Parathyroid adenoma (tissue), 2 donors: ENCODE data around the gene SPESP1.
A peak's percentile ranks its signal among the peaks of the same experiment; 100 is the strongest.

Source experiments
- H2AFZ ChIP-seq: fragments of 300-600 bp; sonication (generic); one replicate; pipeline ENCODE4 v1.7.0; 2017; ENCODE audit warnings: antibody characterized with exemption, mild to moderate bottlenecking
- H3K27ac ChIP-seq: fragments of 300-600 bp; sonication (generic); one replicate; pipeline ENCODE4 v1.7.0; 2017
- H3K27me3 ChIP-seq: fragments of 300-600 bp; sonication (generic); one replicate; pipeline ENCODE4 v1.7.0; 2017; ENCODE audit warnings: low read length; ENCODE audit not compliant: control insufficient read depth, insufficient read depth
- H3K36me3 ChIP-seq: fragments of 300-600 bp; sonication (generic); one replicate; pipeline ENCODE4 v1.7.0; 2017; ENCODE audit warnings: low read length; ENCODE audit not compliant: control insufficient read depth, insufficient read depth
- H3K4me1 ChIP-seq: fragments of 300-600 bp; sonication (generic); one replicate; pipeline ENCODE4 v1.7.0; 2017; ENCODE audit warnings: control low read depth
- H3K4me2 ChIP-seq: fragments of 300-600 bp; sonication (generic); one replicate; pipeline ENCODE4 v1.7.0; 2017; ENCODE audit warnings: low read length
- H3K4me3 ChIP-seq: fragments of 300-600 bp; sonication (generic); one replicate; pipeline ENCODE4 v1.7.0; 2017; ENCODE audit warnings: low read depth, low read length
- H3K79me2 ChIP-seq: fragments of 300-600 bp; sonication (generic); one replicate; pipeline ENCODE4 v1.7.0; 2017; ENCODE audit warnings: control low read depth
- H3K9ac ChIP-seq: fragments of 300-600 bp; sonication (generic); one replicate; pipeline ENCODE4 v1.7.0; 2017; ENCODE audit warnings: mild to moderate bottlenecking
- H3K9me3 ChIP-seq: fragments of 300-600 bp; sonication (generic); one replicate; pipeline ENCODE4 v1.7.0; 2017; ENCODE audit warnings: low read length; ENCODE audit not compliant: control insufficient read depth
- TF ChIP-seq, protein P1 (sequence below): fragments of 300-600 bp; sonication (generic); IDR thresholded peaks from one replicate; pipeline ENCODE4 v1.7.0; 2017; ENCODE audit warnings: antibody characterized with exemption, mild to moderate bottlenecking
- donor health status: primary hyperparathyroidism.

SPESP1 gene

DNA sequence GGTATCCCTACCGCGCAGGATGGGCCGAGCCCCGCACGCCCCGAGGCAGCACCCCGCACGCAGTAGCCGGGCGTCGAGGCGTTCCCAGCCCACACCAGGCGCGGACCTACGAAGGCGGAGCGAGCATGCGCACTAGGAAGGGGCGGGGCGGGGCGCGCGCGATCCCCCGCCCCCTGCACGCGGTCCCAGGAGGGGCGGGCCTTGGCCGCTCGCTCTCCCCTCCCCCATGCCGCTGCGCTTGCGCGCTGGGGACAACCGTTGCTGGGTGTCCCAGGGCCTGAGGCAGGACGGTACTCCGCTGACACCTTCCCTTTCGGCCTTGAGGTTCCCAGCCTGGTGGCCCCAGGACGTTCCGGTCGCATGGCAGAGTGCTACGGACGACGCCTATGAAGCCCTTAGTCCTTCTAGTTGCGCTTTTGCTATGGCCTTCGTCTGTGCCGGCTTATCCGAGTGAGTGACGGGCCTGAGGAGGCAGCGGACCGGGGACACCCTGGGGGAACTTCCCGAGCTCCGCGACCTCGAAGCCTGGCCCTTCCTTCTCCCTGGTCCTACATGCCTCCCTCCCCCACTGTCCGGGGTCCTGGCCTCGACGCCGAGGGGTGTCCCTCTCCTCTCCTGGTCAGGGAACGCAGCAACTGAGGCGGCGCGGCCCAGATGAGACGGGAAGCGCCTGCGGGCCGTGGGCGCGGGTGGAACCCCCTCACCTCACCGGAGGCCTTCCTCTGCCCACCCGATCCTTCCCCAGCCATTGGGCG is at the start of gene SPESP1:
TSS of gene SPESP1 (plus strand) at position 258 of the 755 bp plus-strand sequence. CDS start at position 387, 129 bp downstream.
- no peak within 1 kb of the TSS for H3K9ac ChIP-seq
- no peaks in the 10 kb centered on the region for H3K36me3 ChIP-seq
- no peaks in the 10 kb centered on the region for H3K4me1 ChIP-seq
- H3K27me3 ChIP-seq = no peaks in the 10 kb centered on the region
- no peak within 1 kb of the TSS for H3K27ac ChIP-seq
- H3K4me2 ChIP-seq = peak within 1 kb of the TSS; percentile 57
- H3K9me3 ChIP-seq = no peaks in the 10 kb centered on the region
- TF ChIP-seq, protein P1, sequence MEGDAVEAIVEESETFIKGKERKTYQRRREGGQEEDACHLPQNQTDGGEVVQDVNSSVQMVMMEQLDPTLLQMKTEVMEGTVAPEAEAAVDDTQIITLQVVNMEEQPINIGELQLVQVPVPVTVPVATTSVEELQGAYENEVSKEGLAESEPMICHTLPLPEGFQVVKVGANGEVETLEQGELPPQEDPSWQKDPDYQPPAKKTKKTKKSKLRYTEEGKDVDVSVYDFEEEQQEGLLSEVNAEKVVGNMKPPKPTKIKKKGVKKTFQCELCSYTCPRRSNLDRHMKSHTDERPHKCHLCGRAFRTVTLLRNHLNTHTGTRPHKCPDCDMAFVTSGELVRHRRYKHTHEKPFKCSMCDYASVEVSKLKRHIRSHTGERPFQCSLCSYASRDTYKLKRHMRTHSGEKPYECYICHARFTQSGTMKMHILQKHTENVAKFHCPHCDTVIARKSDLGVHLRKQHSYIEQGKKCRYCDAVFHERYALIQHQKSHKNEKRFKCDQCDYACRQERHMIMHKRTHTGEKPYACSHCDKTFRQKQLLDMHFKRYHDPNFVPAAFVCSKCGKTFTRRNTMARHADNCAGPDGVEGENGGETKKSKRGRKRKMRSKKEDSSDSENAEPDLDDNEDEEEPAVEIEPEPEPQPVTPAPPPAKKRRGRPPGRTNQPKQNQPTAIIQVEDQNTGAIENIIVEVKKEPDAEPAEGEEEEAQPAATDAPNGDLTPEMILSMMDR = no peak
- H3K79me2 ChIP-seq = no peaks in the 10 kb centered on the region
- H2AFZ ChIP-seq = no peak within 1 kb of the TSS
- H3K4me3 ChIP-seq = peak within 1 kb of the TSS; percentile 71

DNA sequence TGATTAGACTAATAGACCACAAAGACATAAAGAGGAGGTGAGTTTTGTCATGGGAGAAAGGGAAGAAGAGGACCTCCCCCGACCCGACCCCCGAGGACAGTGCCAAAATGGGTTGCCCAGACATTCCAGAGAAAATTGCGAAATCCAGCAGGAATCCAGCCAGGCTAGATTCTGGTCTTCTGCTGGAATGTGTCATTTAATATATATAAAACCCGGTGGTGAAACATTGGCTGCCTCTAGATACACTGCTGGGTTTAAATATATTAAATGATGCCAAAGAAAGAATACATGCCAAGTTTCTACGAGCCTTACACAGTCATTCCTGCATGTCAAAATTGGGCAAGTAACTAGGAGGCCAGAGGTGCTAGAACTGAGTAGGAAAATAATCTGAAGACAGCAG is 45.3 kb upstream of the SPESP1 start:
- no peaks in the 10 kb centered on the region for H3K79me2 ChIP-seq
- TF ChIP-seq, protein P1 = no peak
- no peaks in the 10 kb centered on the region for H3K36me3 ChIP-seq
- no peaks in the 10 kb centered on the region for H3K4me1 ChIP-seq
- no peak overlapping the region for H3K9ac ChIP-seq
- H3K9me3 ChIP-seq = no peaks in the 10 kb centered on the region
- no peak overlapping the region for H3K4me3 ChIP-seq
- no peak overlapping the region for H3K27ac ChIP-seq
- H3K27me3 ChIP-seq = no peaks in the 10 kb centered on the region
- H3K4me2 ChIP-seq = no peak overlapping the region
- H2AFZ ChIP-seq = no peak overlapping the region

DNA sequence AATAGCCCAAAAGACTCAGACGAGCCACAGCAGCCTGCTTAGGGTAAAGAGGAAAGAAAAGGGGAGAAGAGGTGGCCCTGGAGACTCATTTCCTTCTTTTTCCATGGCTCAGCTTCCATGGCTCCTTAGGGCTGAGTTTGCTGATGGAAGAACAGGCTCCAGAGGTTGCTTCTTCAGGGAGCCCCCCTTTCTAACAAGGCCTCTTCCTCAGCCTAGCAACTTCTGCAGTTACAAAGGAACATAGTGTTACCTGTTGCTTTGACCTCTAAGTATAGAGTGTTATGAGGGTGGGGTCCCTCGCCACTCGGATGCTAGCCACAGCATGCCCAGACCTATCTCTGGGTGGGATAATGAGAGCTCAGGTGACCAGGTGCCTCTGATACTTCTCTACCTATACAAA is 43.2 kb upstream of the SPESP1 start:
- H3K4me3 ChIP-seq = no peak overlapping the region
- no peak overlapping the region for H3K9ac ChIP-seq
- no peaks in the 10 kb centered on the region for H3K4me1 ChIP-seq
- H3K9me3 ChIP-seq = no peaks in the 10 kb centered on the region
- H3K27me3 ChIP-seq = no peaks in the 10 kb centered on the region
- no peak overlapping the region for H2AFZ ChIP-seq
- no peaks in the 10 kb centered on the region for H3K36me3 ChIP-seq
- H3K4me2 ChIP-seq = no peak overlapping the region
- TF ChIP-seq, protein P1 = no peak
- H3K79me2 ChIP-seq = no peaks in the 10 kb centered on the region
- no peak overlapping the region for H3K27ac ChIP-seq

DNA sequence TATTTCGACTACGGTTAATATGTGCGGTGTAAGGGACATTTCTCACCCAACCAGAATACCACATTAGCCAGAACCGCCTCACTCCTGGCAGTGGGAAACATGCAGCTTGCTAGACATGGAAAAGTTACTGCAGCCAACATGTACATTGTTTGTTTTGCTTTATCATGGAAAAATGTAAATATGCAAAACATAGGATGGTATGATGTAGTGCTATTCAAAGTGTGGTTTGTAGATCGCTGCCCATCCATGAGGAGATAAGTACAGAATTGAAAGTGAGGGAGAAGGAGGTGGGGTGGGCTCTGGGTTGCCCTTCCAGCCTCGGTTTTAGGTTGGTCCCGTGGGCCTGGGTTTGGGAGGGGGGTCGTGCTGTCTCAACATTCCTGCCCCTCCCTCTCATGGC is 42.5 kb upstream of the SPESP1 start:
- Histone ChIP-seq H3K4me3 (no peak overlapping the region), H3K79me2 (no peaks in the 10 kb centered on the region), H3K27ac (no peak overlapping the region), H3K9ac (no peak overlapping the region), H3K4me2 (no peak overlapping the region), H3K9me3 (no peaks in the 10 kb centered on the region), H3K36me3 (no peaks in the 10 kb centered on the region), H2AFZ (no peak overlapping the region), H3K27me3 (no peaks in the 10 kb centered on the region), H3K4me1 (no peaks in the 10 kb centered on the region)
- TF ChIP-seq, protein P1 = no peak

DNA sequence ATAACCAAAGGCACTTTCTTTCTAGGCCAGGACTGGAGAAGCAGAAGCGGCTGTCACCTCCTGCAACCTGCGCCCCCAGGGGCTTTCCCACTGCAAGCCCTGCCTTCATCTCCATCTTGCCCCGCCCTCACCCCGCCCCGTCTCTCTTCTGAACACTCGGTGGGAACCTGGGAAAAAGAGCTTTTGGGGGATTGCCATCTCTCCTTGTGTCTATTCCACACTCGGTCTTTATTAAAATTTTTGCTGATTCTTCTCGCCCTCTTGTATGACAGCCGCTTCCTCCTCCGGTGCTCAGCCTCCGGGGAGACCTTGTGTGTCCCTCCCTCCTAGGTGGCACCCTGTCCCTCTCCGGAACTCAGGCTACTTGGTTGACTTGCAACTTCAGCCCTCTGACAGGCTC is 41.9 kb upstream of the SPESP1 start:
- no peak overlapping the region for H3K4me2 ChIP-seq
- H2AFZ ChIP-seq = no peak overlapping the region
- H3K4me3 ChIP-seq = no peak overlapping the region
- no peak overlapping the region for H3K9ac ChIP-seq
- TF ChIP-seq, protein P1 = no peak
- no peaks in the 10 kb centered on the region for H3K9me3 ChIP-seq
- H3K27ac ChIP-seq = no peak overlapping the region
- H3K36me3 ChIP-seq = no peaks in the 10 kb centered on the region
- no peaks in the 10 kb centered on the region for H3K4me1 ChIP-seq
- no peaks in the 10 kb centered on the region for H3K27me3 ChIP-seq
- H3K79me2 ChIP-seq = no peaks in the 10 kb centered on the region
